Aorta (tissue), 5 donors: Measurements from ENCODE around the gene TLR4. TPM values are rescaled to one million over a fixed set of nuclear protein-coding genes. Genes with fewer than 3 reads are reported as not detected.
A peak's percentile ranks its signal among the peaks of the same experiment; 100 is the strongest.

ENCODE experiments used
- ATAC-seq: fragments of 200-7000 bp; cut with Tn5 transposase; one replicate; pipeline ENCODE4 v1.9.1; 2022; ENCODE audit warnings: moderate library complexity; ENCODE audit not compliant: low FRiP score
- DNase-seq, 2 donors: peaks; one replicate each; pipeline ENCODE4 v3.0.0-alpha.2; 2020
- H3K27ac ChIP-seq, 2 donors: one replicate each; pipeline ENCODE4 v1.5.1; 2013; ENCODE audit warnings: low read length in 2 of 2, mild to moderate bottlenecking in 2 of 2, moderate library complexity in 2 of 2, control low read depth in 1 of 2, inconsistent platforms in 1 of 2, low read depth in 1 of 2
- H3K27me3 ChIP-seq, 2 donors: one replicate each; pipeline ENCODE4 v1.6.1; 2013; ENCODE audit warnings: control low read depth in 1 of 2, low read length in 1 of 2, mild to moderate bottlenecking in 1 of 2, moderate library complexity in 1 of 2; ENCODE audit not compliant: insufficient read depth in 2 of 2, control insufficient read depth in 1 of 2
- H3K36me3 ChIP-seq, 2 donors: one replicate each; pipeline ENCODE4 v1.6.1; 2013; ENCODE audit warnings: control low read depth in 1 of 2, low read length in 1 of 2, mild to moderate bottlenecking in 1 of 2; ENCODE audit not compliant: insufficient read depth in 2 of 2, control insufficient read depth in 1 of 2
- H3K4me1 ChIP-seq, 2 donors: one replicate each; pipeline ENCODE4 v1.6.1; 2013; ENCODE audit warnings: low read length in 2 of 2, control low read depth in 1 of 2, mild to moderate bottlenecking in 1 of 2, moderate library complexity in 1 of 2; ENCODE audit not compliant: insufficient read depth in 2 of 2, control insufficient read depth in 1 of 2
- H3K4me3 ChIP-seq, 2 donors: one replicate each; pipeline ENCODE4 v1.5.1; 2013; ENCODE audit warnings: low read length in 2 of 2, control low read depth in 1 of 2, mild to moderate bottlenecking in 1 of 2
- H3K9me3 ChIP-seq: one replicate; pipeline ENCODE4 v1.6.1; 2013; ENCODE audit warnings: mild to moderate bottlenecking, low read length; ENCODE audit not compliant: control insufficient read depth
- WGBS, 2 donors: extraction: QIAGEN DNeasy Blood & Tissue Kit; methylation state at CpG; one replicate each; pipeline ENCODE4 v1.1.7; 2013; 5-methylcytosine and 5-hydroxymethylcytosine counted together
- intact Hi-C, 2 donors: fragments of 100-400 bp; cut with DNase I; formaldehyde crosslinking; loops; one replicate each; pipeline versions ENCODE4 v1.14.2 to v1.15.0; 2022
- polyA plus RNA-seq, 2 donors: library from polyadenylated mRNA; stranded (reverse); fragments of 200-250 nt; gene quantifications; one replicate each; pipeline ENCODE4 v1.2.3, GENCODE V29; 2013
- total RNA-seq, 2 donors: library from RNA; stranded (reverse); fragmentation: NEBNext Ultra II Directional; extraction: Animal tissue kit (Norgen Biotek cat#: 25700); gene quantifications; one replicate each; pipeline ENCODE4 v1.2.1, GENCODE V29; 2021
- donor health status: healthy with polysubstance abuse.
- donor health status: Bipolar disorder and iron deficiency.
- donor health status: DM: no; HTN: no; CAD: no.
- donor health status: DM: no; HTN: no; CAD: no.
- donor health status: DM: yes; HTN: yes; CAD: no.

TLR4 gene
- total and polyA plus RNA-seq, 4 donors = 12.8 to 37.2 (median 26.4) TPM

DNA sequence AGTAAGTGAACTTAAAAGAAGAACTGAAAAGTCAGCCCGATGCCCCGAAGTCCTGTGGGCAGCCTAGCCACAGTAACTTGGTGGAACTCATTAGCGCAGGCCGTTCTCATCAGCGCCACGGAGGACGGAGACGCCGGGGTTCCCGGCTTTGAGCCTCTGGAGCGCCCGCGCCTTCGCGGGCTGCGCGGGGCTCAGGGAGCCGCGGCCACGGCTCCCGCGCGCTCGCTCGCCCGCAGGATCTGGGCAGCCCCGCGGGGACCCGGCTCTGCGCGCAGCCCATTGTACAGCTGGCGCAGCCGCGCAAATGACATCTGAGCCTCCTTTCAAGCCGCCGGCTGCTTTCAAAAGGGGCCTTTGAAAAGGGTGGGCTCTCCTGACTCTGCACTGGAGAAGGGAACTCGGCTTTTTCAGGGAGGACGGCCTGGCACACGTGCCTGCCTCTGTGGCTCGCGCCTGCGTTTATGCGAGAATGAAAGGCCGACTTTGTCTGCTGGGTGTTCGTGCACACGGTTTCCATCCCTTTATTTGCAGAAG lies 40.7 kb downstream of the TLR4 start:
- Histone ChIP-seq H3K9me3 (no peaks in the 10 kb centered on the region), H3K27ac (no peak overlapping the region), H3K4me3 (peak overlapping the region; percentile 13 to 29), H3K4me1 (no peaks in the 10 kb centered on the region), H3K36me3 (no peaks in the 10 kb centered on the region), H3K27me3 (no peaks in the 10 kb centered on the region)
- 2 to 4% methylated on average over 45 to 46 of the region's 46 CpGs for WGBS, 2 donors
- peak in 1 of 2 donors; percentile 50 for DNase-seq
- peak; percentile 26 for ATAC-seq
- intact Hi-C loops = no loop called here

DNA sequence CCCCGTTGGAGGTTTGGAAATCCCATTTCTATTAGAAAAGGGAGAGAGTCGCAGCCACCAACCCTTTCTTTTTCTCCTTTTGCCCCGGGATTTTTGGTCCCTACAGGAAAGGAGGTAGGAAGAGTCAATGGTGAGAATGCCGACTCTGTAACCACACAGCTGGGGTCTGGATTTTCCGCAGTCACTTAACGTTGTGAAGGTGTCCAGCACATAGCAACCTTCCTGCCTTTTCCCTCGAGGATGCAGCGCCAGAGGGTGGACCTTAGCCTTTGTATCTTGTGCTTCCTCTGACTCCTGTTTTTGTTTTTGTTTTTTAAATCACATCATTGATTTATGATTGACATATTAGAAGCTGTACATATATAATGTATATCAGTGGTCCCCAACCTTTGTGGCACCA lies 41.4 kb downstream of the TLR4 start:
- Histone ChIP-seq H3K27ac (no peak overlapping the region), H3K9me3 (no peaks in the 10 kb centered on the region), H3K36me3 (no peaks in the 10 kb centered on the region), H3K4me3 (peak overlapping the region; percentile 13 to 29), H3K27me3 (no peaks in the 10 kb centered on the region), H3K4me1 (no peaks in the 10 kb centered on the region)
- WGBS, 2 donors = 84 to 85% methylated on average over 8 of the region's 8 CpGs
- DNase-seq = no peak
- intact Hi-C loops = no loop called here
- no peak for ATAC-seq

DNA sequence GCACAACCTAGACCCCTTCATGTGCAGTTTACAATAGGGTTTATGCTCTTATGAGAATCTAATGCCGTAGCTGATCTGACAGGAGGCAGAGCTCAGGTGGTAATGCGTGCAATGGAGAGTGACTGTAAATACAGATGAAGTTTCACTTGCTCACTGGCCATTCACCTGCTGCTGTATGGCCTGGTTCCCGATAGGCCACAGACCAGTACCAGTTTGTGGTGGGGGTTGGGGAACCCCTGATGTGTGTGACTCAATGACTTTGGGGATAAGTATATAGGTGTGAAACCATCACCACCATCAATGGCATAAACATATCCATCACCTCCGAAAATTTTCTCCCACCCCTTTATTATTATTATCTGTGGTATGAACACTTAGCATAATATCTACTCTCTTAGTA lies 42.1 kb downstream of the TLR4 start:
- DNase-seq = no peak
- WGBS, 2 donors = 61 to 95% methylated on average over 4 of the region's 4 CpGs
- no peaks in the 10 kb centered on the region for H3K27me3 ChIP-seq

DNA sequence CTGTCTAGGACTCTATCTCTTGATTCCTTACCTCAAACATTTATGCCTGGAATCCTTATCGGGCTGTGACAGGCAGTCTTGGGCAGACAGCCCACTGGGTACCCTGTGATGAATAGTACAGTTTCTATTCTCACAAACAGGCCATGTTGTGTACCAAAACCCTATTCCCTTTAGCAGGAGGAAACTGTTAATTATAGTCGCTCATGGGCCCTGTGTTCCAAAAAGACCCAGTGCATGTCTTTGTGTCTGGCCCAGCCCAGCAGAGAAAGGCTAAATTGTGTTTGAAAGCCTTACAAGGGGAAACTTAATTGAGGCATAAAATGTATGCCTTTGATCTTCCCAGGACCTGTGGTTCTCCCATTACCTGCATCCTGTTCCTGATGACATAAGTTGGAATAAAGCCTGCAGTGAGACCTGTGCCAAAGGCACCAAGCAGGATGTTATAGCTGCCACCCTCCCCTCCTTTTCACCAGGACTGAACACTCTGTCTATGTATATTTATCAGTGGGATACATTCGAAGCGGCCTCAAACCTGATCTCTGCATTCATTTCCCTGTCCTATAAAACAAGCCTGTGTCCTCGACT lies 43.3 kb downstream of the TLR4 start:
- intact Hi-C loops = no loop called here
- no peak for DNase-seq
- Histone ChIP-seq H3K27ac (no peak overlapping the region), H3K4me1 (no peaks in the 10 kb centered on the region), H3K4me3 (no peak overlapping the region), H3K9me3 (no peaks in the 10 kb centered on the region), H3K27me3 (no peaks in the 10 kb centered on the region), H3K36me3 (no peaks in the 10 kb centered on the region)
- no peak for ATAC-seq
- WGBS, 2 donors = 71 to 80% methylated on average over 5 of the region's 5 CpGs

More for the DNA sequence above, 42.1 kb downstream of the TLR4 start:
- intact Hi-C loops = no loop called here
- no peak overlapping the region for H3K4me3 ChIP-seq
- no peaks in the 10 kb centered on the region for H3K9me3 ChIP-seq
- no peak overlapping the region for H3K27ac ChIP-seq
- ATAC-seq = no peak
- H3K36me3 ChIP-seq = no peaks in the 10 kb centered on the region
- no peaks in the 10 kb centered on the region for H3K4me1 ChIP-seq

DNA sequence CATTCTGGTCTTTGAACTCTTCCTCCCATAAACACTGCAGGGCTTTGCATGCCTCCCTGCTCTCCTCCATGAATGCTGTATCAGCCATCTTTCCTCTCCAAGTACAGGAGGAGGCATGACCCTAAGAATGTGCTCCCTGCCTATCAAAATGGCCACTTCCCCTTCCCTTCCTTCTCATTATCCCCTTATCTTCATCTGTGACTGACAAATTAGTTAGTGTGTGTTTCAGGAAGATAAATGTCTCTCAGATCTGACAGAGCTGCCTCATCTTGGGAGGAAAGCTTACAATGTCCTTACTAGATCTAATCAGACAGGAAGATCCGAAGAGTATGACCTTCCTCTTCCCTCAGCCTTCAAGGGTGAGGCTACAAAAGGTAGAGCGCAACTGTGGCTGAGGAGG lies 46.2 kb downstream of the TLR4 start:
- H3K4me3 ChIP-seq = no peak overlapping the region
- DNase-seq (no peak), ATAC-seq (no peak)
- no peaks in the 10 kb centered on the region for H3K27me3 ChIP-seq
- no peaks in the 10 kb centered on the region for H3K36me3 ChIP-seq
- no peak overlapping the region for H3K27ac ChIP-seq
- H3K9me3 ChIP-seq = no peaks in the 10 kb centered on the region
- intact Hi-C loops = no loop called here
- no peaks in the 10 kb centered on the region for H3K4me1 ChIP-seq
- 81 to 84% methylated on average over 2 of the region's 2 CpGs for WGBS, 2 donors

DNA sequence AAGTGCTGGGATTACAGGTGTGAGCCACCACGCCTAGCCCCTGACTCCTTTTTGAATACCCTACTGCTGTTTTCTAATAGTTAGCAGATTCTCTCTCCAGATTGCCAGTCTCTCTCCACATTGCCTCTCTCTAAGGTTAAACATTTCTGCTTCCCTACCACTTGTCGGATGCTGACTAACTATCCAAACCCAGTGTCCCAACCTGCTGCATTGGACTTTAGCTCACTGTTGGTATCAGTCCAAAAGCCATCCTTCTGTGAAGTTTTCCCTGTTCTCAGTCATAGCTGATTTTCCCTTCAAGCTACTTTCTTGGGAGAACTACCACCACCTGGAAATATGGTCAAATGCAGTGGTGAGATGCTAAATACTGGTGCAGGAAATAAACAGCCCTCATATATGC lies 48.7 kb downstream of the TLR4 start:
- H3K27me3 ChIP-seq = no peaks in the 10 kb centered on the region
- no peaks in the 10 kb centered on the region for H3K9me3 ChIP-seq
- no peaks in the 10 kb centered on the region for H3K36me3 ChIP-seq
- no peak for ATAC-seq
- H3K4me1 ChIP-seq = no peaks in the 10 kb centered on the region
- H3K4me3 ChIP-seq = no peak overlapping the region
- whole genome bisulfite sequencing, 2 donors = 85 to 92% methylated on average over 2 of the region's 2 CpGs
- no peak for DNase-seq
- intact Hi-C loops = no loop called here
- no peak overlapping the region for H3K27ac ChIP-seq

DNA sequence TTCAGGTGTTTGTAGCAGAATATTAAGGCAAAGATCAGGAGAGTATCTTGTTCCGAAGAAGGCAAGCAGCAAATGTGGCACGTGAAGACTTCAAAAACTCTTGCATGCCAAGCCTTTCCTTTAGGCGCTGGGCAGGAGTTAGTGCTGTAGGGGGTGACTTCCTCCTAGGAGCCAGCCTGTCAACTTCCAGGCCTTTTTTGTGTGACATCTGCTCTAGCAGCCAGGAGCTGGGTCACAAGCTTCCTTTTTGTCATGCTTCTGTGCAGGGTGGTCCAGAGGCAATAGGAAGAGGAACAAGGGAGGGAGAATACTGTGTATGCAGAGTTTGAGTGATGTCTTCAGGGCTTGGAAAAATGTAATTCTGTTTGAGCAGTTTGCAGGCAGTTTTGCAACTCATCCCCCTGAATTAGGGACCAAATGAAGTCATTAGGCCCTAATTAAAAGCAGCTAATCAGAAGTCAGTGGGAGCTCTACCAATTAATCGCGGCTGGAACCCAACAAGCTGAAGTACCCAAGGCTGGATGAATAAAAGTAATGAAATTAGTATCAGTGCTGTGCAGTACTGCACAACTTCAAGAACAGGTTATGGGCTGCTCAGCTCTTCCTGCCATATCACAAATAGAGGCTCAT lies 53.5 kb downstream of the TLR4 start:
- 66 to 71% methylated on average over 5 of the region's 5 CpGs for WGBS, 2 donors
- H3K4me3 ChIP-seq = no peak overlapping the region
- DNase-seq (peak in 1 of 2 donors; percentile 46), ATAC-seq (no peak)
- no peak overlapping the region for H3K27ac ChIP-seq
- no peaks in the 10 kb centered on the region for H3K9me3 ChIP-seq
- H3K4me1 ChIP-seq = no peaks in the 10 kb centered on the region
- H3K27me3 ChIP-seq = no peaks in the 10 kb centered on the region
- intact Hi-C loops = no loop called here
- H3K36me3 ChIP-seq = no peaks in the 10 kb centered on the region

DNA sequence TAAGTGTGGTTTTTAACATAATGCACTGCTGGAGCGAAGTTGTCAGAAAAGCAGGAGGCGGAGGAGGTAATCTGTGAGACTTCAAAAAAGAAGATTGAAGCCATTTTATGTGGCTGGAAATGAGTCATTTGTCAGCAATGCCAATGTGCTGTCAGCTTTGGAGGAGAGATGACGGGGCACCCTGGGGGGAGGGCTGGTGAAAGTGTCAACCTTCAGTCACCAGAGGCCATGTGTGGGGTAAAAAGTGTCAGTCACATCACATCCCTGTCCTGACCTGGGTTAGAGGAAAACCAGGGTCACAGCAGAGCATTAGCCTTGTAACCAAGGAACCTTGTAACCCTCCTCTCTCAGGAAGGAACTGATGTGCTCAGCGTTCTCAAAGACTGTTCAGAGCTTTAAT lies 59.1 kb downstream of the TLR4 start:
- WGBS, 2 donors = 44 to 50% methylated on average over 4 of the region's 4 CpGs
- intact Hi-C loops = no loop called here
- ATAC-seq (no peak), DNase-seq (no peak)
- Histone ChIP-seq H3K9me3 (no peaks in the 10 kb centered on the region), H3K36me3 (no peaks in the 10 kb centered on the region), H3K4me3 (no peak overlapping the region), H3K27ac (no peak overlapping the region), H3K4me1 (no peaks in the 10 kb centered on the region), H3K27me3 (no peaks in the 10 kb centered on the region)

DNA sequence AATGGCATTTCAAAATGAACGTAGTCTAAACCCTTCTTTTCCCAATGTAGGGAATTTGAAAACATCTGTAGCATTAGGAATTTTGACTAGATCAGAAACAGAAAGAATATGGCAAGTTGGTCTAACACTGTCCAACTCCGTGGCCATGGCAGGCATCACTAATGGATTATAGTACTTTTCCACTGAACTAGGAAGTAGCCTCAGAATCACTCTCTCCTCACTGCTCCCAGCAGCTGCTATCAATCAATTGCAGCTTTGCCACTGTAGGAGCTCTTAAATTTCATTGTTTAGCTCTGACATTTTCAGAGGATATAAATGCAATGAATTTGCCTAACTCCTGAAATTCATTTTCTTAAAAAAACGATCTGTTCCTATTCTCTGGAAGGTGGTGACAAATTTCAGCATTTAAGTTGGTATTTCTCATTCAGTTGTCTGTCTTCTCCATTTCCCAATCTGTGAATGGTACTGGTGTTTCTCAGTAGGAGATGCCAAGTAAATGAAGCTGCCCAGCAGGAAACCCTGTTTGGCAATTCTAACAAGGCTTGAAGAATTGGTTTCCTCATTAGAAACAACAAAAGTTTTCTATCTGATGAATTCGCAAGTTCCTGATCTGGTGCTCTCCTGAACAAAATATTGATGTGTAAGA lies 64.7 kb downstream of the TLR4 start:
- 48 to 54% methylated on average over 4 of the region's 4 CpGs for WGBS, 2 donors
- DNase-seq (no peak), ATAC-seq (no peak)
- H3K9me3 ChIP-seq = no peaks in the 10 kb centered on the region
- H3K4me1 ChIP-seq = no peaks in the 10 kb centered on the region
- no peaks in the 10 kb centered on the region for H3K36me3 ChIP-seq
- intact Hi-C loops = no loop called here
- no peak overlapping the region for H3K4me3 ChIP-seq
- no peak overlapping the region for H3K27ac ChIP-seq
- H3K27me3 ChIP-seq = no peaks in the 10 kb centered on the region
